GM13977 (cell line): ENCODE data around the gene TMCC3.

Source experiments
- DNase-seq: peaks from one replicate; pipeline ENCODE4 v3.0.0; 2012; ENCODE audit warnings: low spot score
- CTCF ChIP-seq: IDR thresholded peaks from 2 replicates; pipeline ENCODE4 v1.5.1; 2012; ENCODE audit warnings: mild to moderate bottlenecking, control low read depth; ENCODE audit not compliant: insufficient read depth; ENCODE audit errors: extremely low read depth, missing control alignments
- in situ Hi-C: fragments of 300-500 bp; cut with MboI; formaldehyde crosslinking; loops from one replicate; pipeline ENCODE4 v1.12.0; 2022; ENCODE audit warnings: low sequenced_read_pairs, low pct_unique_long_range_greater_than_20kb, mixed read lengths, inconsistent platforms; ENCODE audit not compliant: unreplicated experiment

Gene TMCC3

GRCh38 chr12:94620621-94621020, 29.7 kb downstream of the TMCC3 start:
- in situ Hi-C loops = no loop called here
- no peak for TF ChIP-seq CTCF
- DNase-seq = no peak

GRCh38 chr12:94618995-94619695, 31.2 kb downstream of the TMCC3 start:
- no peak for TF ChIP-seq CTCF
- in situ Hi-C loops = no loop called here
- DNase-seq = no peak

- in situ Hi-C loops = no loop called here
- no peak for TF ChIP-seq CTCF
- DNase-seq = no peak
Observed at GRCh38 chr12:94617101-94617500, 33.3 kb downstream of the TMCC3 start.

- in situ Hi-C loops = no loop called here
- TF ChIP-seq CTCF = no peak
- DNase-seq = no peak
Observed at GRCh38 chr12:94616203-94616729, 34.1 kb downstream of the TMCC3 start.

- in situ Hi-C loops = no loop called here
- TF ChIP-seq CTCF = no peak
- no peak for DNase-seq
Observed at GRCh38 chr12:94615260-94616181, 34.8 kb downstream of the TMCC3 start.

- DNase-seq = no peak
- TF ChIP-seq CTCF = no peak
- in situ Hi-C loops = no loop called here
Observed at GRCh38 chr12:94614288-94614721, 36.1 kb downstream of the TMCC3 start.
